ENCODE results near the gene SLC26A1. TPM values are rescaled to one million over a fixed set of nuclear protein-coding genes. Genes with fewer than 3 reads are reported as not detected.

The SLC26A1 gene
- total RNA-seq, 4 donors from 2014 or later: 0.20 to 0.30 (median 0.21) TPM; not detected in 1

- WGBS, 2 donors: 85 to 86% methylated on average over 18 to 23 of the region's 23 CpGs
- Histone ChIP-seq H3K27ac (no peak overlapping the region), H3K27me3 (no peaks in the 10 kb centered on the region), H3K9me3 (no peaks in the 10 kb centered on the region), H3K4me1 (no peaks in the 10 kb centered on the region), H3K36me3 (peaks cover 0 to 80% (median 0%) of the 10 kb centered on the region in 3 donors), H3K4me3 (no peak overlapping the region)
- TF ChIP-seq POLR2A (IDR thresholded peaks at IDR 0.05) (no peak), EP300 (IDR thresholded peaks at IDR 0.05) (no peak)
- TF ChIP-seq, protein P1, sequence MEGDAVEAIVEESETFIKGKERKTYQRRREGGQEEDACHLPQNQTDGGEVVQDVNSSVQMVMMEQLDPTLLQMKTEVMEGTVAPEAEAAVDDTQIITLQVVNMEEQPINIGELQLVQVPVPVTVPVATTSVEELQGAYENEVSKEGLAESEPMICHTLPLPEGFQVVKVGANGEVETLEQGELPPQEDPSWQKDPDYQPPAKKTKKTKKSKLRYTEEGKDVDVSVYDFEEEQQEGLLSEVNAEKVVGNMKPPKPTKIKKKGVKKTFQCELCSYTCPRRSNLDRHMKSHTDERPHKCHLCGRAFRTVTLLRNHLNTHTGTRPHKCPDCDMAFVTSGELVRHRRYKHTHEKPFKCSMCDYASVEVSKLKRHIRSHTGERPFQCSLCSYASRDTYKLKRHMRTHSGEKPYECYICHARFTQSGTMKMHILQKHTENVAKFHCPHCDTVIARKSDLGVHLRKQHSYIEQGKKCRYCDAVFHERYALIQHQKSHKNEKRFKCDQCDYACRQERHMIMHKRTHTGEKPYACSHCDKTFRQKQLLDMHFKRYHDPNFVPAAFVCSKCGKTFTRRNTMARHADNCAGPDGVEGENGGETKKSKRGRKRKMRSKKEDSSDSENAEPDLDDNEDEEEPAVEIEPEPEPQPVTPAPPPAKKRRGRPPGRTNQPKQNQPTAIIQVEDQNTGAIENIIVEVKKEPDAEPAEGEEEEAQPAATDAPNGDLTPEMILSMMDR (IDR thresholded peaks at IDR 0.05): no peak
- DNase-seq (ENCODE audit: low spot score in 2 of 2): no peak
Measured at GRCh38 chr4:951594-952468, 41.4 kb downstream of the SLC26A1 start.

DNA sequence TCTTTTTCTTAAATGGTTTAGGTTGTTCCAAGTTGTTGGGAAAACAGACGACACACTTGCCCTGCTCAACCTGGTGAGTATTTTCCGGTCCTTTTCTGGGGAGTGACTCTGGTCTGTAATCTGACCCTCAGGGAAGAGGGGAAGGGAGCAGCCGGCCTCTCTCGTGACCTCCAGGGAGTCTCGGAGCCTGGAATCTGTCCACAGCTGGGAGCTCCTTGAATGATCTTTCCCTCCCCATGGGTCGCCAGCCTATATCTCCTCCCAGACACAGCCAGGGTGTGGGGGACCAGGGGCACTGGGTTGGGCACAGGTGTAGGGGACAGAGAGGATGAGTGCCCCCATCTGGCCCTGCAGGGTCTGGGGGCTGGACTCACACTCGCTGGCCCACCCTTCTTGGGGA is 42.0 kb downstream of the SLC26A1 start:
- no peak for DNase-seq (ENCODE audit: low spot score in 2 of 2)
- WGBS, 2 donors: 56 to 76% methylated on average over 6 to 7 of the region's 7 CpGs
- Histone ChIP-seq H3K27ac (no peak overlapping the region), H3K4me1 (peaks cover 0 to 3% (median 0%) of the 10 kb centered on the region in 4 donors), H3K9me3 (no peaks in the 10 kb centered on the region), H3K27me3 (no peaks in the 10 kb centered on the region), H3K4me3 (no peak overlapping the region), H3K36me3 (peaks cover 0 to 74% (median 0%) of the 10 kb centered on the region in 3 donors)
- no peak for TF ChIP-seq POLR2A (IDR thresholded peaks at IDR 0.05)
- TF ChIP-seq, protein P1 (IDR thresholded peaks at IDR 0.05): no peak
- no peak for TF ChIP-seq EP300 (IDR thresholded peaks at IDR 0.05)

GRCh38 chr4:950136-951020 is 42.8 kb downstream of the SLC26A1 start:
- TF ChIP-seq POLR2A (IDR thresholded peaks at IDR 0.05) (no peak), EP300 (IDR thresholded peaks at IDR 0.05) (no peak)
- TF ChIP-seq, protein P1 (IDR thresholded peaks at IDR 0.05): no peak
- H3K36me3 ChIP-seq: peaks cover 0 to 66% (median 0%) of the 10 kb centered on the region in 3 donors
- H3K9me3 ChIP-seq: no peaks in the 10 kb centered on the region
- no peak overlapping the region for H3K27ac ChIP-seq
- DNase-seq (ENCODE audit: low spot score in 2 of 2): no peak
- no peaks in the 10 kb centered on the region for H3K27me3 ChIP-seq
- peaks cover 0 to 11% (median 0%) of the 10 kb centered on the region in 4 donors for H3K4me1 ChIP-seq
- 90 to 91% methylated on average over 21 to 28 of the region's 30 CpGs for WGBS, 2 donors
- H3K4me3 ChIP-seq: no peak overlapping the region

DNA sequence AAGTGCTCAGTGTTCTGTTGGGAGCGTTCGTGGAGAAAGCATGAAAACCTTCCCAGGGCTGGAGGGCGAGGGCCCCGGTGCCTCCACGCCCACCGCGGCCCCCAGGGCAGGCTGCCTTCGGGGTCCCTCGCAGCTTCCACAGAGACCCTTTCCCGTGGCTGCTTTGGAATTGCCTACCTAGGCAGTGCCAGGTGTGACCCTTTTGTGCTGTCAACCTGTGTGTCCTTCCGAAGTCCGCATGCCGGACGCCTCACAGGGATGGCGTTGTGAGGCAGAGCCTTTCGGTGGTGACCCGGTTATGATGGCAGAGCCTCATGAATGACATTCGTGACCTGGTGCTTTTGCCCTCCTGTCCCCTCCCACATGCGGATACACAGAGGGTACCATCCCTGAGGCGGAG is 43.5 kb downstream of the SLC26A1 start:
- Histone ChIP-seq H3K27ac (no peak overlapping the region), H3K4me3 (no peak overlapping the region), H3K4me1 (peaks cover 0 to 15% (median 0%) of the 10 kb centered on the region in 4 donors), H3K9me3 (no peaks in the 10 kb centered on the region), H3K36me3 (peaks cover 0 to 58% (median 0%) of the 10 kb centered on the region in 3 donors), H3K27me3 (no peaks in the 10 kb centered on the region)
- 87 to 89% methylated on average over 20 of the region's 20 CpGs for whole genome bisulfite sequencing, 2 donors
- no peak for TF ChIP-seq EP300 (IDR thresholded peaks at IDR 0.05)
- TF ChIP-seq, protein P1 (IDR thresholded peaks at IDR 0.05): no peak
- no peak for TF ChIP-seq POLR2A (IDR thresholded peaks at IDR 0.05)
- DNase-seq (ENCODE audit: low spot score in 2 of 2): no peak

Data from tibial nerve (tissue), 4 donors.